HS-5 (cell line): ENCODE data around the gene NPAS3.

Source experiments
- DNase-seq: peaks from one replicate; pipeline ENCODE4 v3.0.0-alpha.2; 2012; ENCODE audit warnings: low read depth

NPAS3 gene

GRCh38 chr14:33837943-33838683 is 899.4 kb downstream of the NPAS3 start:
- DNase-seq: no peak

- no peak for DNase-seq
Observed at GRCh38 chr14:33839193-33840076, 900.8 kb downstream of the NPAS3 start.

DNA sequence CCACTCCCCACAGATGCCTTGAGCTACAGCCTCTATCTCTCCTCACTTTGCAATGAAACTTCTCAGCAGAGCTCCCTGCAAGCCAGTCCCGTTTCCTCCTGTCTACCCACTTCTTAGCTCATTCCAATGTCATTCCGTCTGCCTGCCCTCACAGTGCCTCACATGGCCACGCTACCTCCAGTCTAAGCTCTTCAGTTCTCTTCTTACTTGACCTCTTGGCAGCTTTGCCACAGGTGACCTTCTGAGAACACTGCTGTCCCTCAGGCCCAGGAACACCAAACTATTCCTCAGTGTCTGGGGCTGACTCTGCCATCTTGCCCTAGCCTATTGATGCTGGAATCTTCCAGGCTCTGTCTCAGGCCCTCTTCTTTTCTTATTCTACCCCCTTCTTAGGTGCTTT is 902.1 kb downstream of the NPAS3 start:
- DNase-seq: no peak

- DNase-seq: no peak
Observed at GRCh38 chr14:33842299-33842698, 903.6 kb downstream of the NPAS3 start.

- no peak for DNase-seq
Observed at GRCh38 chr14:33844118-33844517, 905.4 kb downstream of the NPAS3 start.

DNA sequence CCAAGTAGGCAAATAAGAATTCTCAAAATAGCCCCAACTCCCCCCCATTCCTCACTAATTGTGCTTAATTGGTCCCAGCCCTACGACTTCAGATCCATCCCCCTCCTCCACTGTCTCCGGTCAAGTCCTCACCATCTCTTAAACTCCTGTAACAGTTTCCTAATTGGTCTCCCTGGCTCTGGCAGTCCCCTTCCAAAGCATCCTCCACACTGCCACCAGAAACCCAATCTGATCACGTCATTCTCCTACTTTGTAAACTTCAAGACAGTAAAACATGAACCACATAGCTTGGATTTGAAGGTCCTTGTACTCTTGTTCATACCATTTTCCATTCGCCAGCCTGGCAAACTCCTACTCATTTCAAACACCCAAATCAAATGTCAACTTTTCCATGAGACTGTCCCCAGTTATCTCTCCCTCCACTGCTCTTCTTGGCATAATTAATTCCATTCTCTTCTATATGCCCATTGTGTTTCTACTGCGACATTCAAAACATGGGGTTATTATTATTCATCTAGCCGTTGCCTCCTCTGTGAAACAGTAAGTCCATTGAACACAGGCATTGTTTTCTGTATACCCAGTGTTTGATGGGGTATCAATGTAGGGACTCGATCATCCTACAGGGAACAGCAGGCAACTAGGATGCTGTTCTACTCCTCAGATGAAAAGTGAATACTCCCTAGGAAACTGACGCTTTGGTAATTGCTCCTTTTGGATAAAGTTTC is 907.6 kb downstream of the NPAS3 start:
- DNase-seq: no peak

GRCh38 chr14:33847066-33847465 is 908.4 kb downstream of the NPAS3 start:
- no peak for DNase-seq

DNA sequence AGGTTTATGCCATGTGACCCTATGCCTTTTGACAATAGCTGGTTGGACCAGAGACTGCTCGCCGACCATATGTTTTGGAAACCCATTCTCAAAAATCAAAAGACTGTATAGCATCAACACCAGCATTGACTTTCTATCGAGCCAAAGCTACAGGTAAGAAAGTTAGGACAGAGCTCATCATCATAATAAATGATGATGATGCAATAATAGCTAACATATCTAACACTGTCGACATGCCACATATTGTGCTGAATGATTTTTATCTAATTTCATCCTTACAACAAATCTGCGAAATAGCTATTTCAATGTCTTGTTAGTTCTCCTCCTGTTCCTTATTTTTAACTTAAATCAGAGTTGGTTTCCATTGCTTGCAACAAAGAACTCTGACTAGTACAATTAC is 909.3 kb downstream of the NPAS3 start:
- DNase-seq: no peak

DNA sequence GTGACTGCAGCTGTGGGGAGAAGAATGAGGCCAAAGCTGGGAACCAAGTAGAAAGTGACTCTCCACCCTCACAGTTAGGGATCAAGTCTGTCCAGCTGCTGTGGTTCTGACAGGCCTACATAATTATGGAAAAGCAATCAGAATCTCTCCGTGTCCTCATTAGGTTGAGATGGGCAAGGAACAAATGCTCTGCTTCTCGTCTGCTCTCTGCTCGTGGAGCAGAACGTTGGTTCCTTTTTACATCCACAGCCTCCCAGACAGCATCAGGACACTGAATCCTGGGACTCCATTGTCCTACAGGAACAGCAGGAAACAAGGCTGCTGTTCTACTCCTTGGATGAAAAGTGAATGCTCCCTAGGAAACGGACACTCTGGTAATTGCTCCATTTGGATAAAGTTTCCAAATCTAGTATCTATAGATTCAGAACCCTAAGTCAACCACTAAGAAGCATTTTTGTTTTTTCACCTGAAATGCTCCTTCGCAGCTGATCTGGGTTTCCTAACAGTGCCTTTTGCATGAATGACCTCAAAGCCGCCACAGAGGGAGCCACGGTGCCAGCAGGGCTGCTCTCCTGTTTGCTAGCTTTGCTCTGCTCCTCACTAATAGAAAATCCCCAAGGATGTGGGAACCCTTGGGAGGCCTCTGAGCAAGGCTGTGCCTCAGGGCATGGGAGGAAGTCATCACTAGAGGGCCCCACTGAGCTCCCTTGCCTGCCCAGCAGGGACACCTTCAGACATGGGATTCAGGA is 910.2 kb downstream of the NPAS3 start:
- no peak for DNase-seq

DNA sequence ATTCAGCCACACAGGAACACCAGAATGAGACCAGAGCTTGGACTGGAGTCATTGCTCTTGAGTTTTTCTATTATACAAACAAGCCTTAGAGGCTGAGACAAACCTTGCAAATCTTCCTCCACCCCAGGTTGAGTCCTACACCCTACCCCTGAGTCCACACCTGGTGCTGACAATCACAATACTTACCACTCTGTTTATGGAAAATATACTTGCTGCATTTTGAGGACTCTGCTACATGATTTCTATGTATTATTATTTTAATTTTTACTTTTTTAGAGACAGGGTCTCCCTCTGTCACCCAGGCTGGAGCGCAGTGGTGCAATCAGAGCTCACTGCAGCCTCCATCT is 910.7 kb downstream of the NPAS3 start:
- DNase-seq: no peak

DNA sequence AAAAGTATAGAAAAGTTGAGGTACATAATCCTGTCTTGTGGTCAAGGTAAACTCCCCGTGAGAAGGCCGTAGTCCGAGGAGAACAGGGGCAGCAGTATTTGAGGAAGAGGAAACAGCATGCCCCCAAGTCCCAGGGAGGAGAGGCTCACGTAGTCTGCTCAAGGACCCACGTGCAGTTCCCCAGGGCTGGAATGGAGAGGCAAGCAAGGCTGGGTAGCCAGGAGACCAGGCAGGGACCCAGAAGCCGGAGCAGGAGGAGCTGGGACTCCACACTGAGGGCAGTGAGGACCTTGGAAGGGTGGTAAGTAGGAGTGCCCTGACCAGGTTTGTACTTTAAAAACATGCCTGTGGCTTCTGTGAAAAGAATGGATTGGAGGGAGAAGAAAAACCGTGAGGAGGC is 912.1 kb downstream of the NPAS3 start:
- DNase-seq: no peak

DNA sequence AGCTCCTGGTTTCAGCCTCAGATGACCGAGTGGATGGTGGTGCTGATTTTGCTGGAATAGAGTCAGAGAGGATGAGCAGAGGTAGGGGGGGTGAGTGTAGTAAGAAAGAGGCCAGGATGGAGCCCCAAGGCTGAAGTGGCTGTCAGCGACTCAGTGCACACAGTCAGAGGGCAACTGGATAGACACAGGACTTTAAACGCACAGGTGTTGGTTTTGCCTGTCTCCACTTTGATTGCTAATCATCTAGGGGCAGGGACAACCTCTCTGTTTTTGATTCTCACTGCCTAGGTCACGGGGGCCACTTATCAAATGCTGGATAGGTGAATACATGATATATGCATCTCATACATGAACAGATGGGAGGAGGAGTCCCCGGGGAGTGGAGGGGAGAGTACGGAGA is 912.7 kb downstream of the NPAS3 start:
- no peak for DNase-seq

GRCh38 chr14:33851931-33852330 is 913.3 kb downstream of the NPAS3 start:
- no peak for DNase-seq
